ENCODE data around the gene NANS. TPM values are rescaled to one million over a fixed set of nuclear protein-coding genes. Genes with fewer than 3 reads are reported as not detected.
A peak's percentile ranks its signal among the peaks of the same experiment; 100 is the strongest.

The NANS gene
- polyA plus RNA-seq, 3 donors: 41.3 to 109 (median 95.9) TPM

DNA sequence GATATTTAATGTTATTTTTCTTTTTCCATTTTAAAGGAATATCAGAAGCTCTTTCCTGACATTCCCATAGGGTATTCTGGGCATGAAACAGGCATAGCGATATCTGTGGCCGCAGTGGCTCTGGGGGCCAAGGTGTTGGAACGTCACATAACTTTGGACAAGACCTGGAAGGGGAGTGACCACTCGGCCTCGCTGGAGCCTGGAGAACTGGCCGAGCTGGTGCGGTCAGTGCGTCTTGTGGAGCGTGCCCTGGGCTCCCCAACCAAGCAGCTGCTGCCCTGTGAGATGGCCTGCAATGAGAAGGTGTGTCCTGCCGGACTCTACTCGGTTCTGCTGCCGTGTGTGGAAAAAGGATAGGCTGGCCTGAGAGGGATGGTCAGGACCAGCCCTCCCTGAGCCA lies 24.2 kb downstream of the NANS start:
- Mint-ChIP-seq H3K4me3 (no peak overlapping the region), H3K4me1 (peaks cover 20% of the 10 kb centered on the region), H3K27ac (peak overlapping the region in 4 of 7 donors; percentile 31 to 50 (median 41)), H3K36me3 (peaks cover 79 to 91% of the 10 kb centered on the region in 2 donors), H3K9me3 (peaks cover 0 to 3% (median 0%) of the 10 kb centered on the region in 7 donors), H3K27me3 (ENCODE audit: low read depth in 3 of 3) (peaks cover 0 to 2% (median 0%) of the 10 kb centered on the region in 3 donors)
- no peak overlapping the region for H2AFZ ChIP-seq (ENCODE audit: insufficient read depth, low read depth, low read length, poor library complexity, severe bottlenecking)
- H3K36me3 ChIP-seq (replicated peaks in 1 of 2; ENCODE audit: control insufficient read depth in 1 of 2, insufficient read depth in 2 of 2, low read length in 2 of 2): peaks cover 81 to 92% of the 10 kb centered on the region in 2 donors
- no peak overlapping the region for H3K4me3 ChIP-seq (replicated peaks in 1 of 3; ENCODE audit: low read depth in 2 of 3, low read length in 3 of 3)
- H3K27ac ChIP-seq (ENCODE audit: low read depth in 1 of 2, low read length in 2 of 2): peak overlapping the region in 1 of 2 donors; percentile 31
- TF ChIP-seq, protein P1, sequence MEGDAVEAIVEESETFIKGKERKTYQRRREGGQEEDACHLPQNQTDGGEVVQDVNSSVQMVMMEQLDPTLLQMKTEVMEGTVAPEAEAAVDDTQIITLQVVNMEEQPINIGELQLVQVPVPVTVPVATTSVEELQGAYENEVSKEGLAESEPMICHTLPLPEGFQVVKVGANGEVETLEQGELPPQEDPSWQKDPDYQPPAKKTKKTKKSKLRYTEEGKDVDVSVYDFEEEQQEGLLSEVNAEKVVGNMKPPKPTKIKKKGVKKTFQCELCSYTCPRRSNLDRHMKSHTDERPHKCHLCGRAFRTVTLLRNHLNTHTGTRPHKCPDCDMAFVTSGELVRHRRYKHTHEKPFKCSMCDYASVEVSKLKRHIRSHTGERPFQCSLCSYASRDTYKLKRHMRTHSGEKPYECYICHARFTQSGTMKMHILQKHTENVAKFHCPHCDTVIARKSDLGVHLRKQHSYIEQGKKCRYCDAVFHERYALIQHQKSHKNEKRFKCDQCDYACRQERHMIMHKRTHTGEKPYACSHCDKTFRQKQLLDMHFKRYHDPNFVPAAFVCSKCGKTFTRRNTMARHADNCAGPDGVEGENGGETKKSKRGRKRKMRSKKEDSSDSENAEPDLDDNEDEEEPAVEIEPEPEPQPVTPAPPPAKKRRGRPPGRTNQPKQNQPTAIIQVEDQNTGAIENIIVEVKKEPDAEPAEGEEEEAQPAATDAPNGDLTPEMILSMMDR (IDR thresholded peaks at IDR 0.05): no peak
- peaks cover 63% of the 10 kb centered on the region for H4K20me1 ChIP-seq (ENCODE audit: insufficient read depth, low read length)
- no peaks in the 10 kb centered on the region for H3K9me3 ChIP-seq (replicated peaks in 1 of 2; ENCODE audit: control insufficient read depth in 1 of 2, insufficient read depth in 1 of 2, low read length in 2 of 2)
- no peak overlapping the region for H3K4me2 ChIP-seq (replicated peaks; ENCODE audit: extremely low read depth, low read length, poor library complexity, severe bottlenecking)
- DNase-seq: no peak
- no peaks in the 10 kb centered on the region for H3K27me3 ChIP-seq (ENCODE audit: control insufficient read depth in 2 of 2, insufficient read depth in 2 of 2, low read length in 2 of 2)
- intact Hi-C loops (cut with micrococcal nuclease): no loop called here
- WGBS (ENCODE audit: insufficient coverage): 96% methylated on average over 12 of the region's 12 CpGs
- no peak overlapping the region for H3K9ac ChIP-seq (ENCODE audit: insufficient read depth, low read length, poor library complexity, severe bottlenecking)
- peaks cover 24% of the 10 kb centered on the region for H3K79me2 ChIP-seq (ENCODE audit: insufficient read depth, low read length)
- peaks cover 0 to 5% of the 10 kb centered on the region in 2 donors for H3K4me1 ChIP-seq (ENCODE audit: control insufficient read depth in 1 of 2, insufficient read depth in 2 of 2, low read length in 2 of 2)

DNA sequence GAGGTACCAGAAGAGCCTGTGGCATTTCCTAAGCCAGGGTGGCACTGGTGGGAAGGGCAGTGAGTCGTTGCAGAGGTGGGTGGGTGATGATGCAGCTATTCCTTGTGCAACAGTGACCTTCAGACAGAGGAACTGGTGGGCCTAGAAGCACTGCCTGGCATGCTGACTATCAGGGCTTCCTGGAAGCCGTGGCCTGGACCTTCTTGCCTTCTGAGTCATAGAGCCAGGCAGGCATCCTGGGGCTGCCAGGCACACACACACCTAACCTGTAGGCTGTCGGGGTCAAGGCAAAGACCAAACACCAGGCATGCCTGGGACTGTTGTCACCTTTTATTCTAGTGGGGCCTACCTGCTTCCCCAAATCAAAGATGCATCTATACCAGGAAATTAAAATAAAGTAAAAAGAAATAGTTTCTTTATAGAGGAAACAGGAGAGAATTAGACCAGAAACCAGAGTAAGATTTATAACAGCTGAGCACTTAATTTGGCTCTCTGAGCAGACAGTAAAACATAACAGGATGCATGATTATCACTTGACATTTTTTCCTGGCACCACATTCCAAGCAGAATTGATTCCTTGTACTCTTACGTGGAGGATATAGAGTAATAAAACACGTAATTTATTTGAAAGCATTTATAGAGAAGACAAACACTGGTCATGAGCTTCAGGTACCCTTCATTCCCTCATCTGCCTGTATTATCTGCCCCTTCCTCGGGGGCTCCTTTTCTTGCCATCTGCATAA lies 25.1 kb downstream of the NANS start:
- Histone ChIP-seq H3K4me1 (ENCODE audit: control insufficient read depth in 1 of 2, insufficient read depth in 2 of 2, low read length in 2 of 2) (peaks cover 0 to 5% of the 10 kb centered on the region in 2 donors), H3K4me3 (replicated peaks in 1 of 3; ENCODE audit: low read depth in 2 of 3, low read length in 3 of 3) (no peak overlapping the region), H3K9ac (ENCODE audit: insufficient read depth, low read length, poor library complexity, severe bottlenecking) (no peak overlapping the region), H4K20me1 (ENCODE audit: insufficient read depth, low read length) (peaks cover 60% of the 10 kb centered on the region), H3K79me2 (ENCODE audit: insufficient read depth, low read length) (peaks cover 24% of the 10 kb centered on the region), H2AFZ (ENCODE audit: insufficient read depth, low read depth, low read length, poor library complexity, severe bottlenecking) (no peak overlapping the region), H3K9me3 (replicated peaks in 1 of 2; ENCODE audit: control insufficient read depth in 1 of 2, insufficient read depth in 1 of 2, low read length in 2 of 2) (no peaks in the 10 kb centered on the region), H3K27me3 (ENCODE audit: control insufficient read depth in 2 of 2, insufficient read depth in 2 of 2, low read length in 2 of 2) (no peaks in the 10 kb centered on the region), H3K4me2 (replicated peaks; ENCODE audit: extremely low read depth, low read length, poor library complexity, severe bottlenecking) (no peak overlapping the region), H3K36me3 (replicated peaks in 1 of 2; ENCODE audit: control insufficient read depth in 1 of 2, insufficient read depth in 2 of 2, low read length in 2 of 2) (peaks cover 89 to 99% of the 10 kb centered on the region in 2 donors), H3K27ac (ENCODE audit: low read depth in 1 of 2, low read length in 2 of 2) (peak overlapping the region in 1 of 2 donors; percentile 31)
- TF ChIP-seq, protein P1 (IDR thresholded peaks at IDR 0.05): no peak
- Mint-ChIP-seq H3K4me1 (peaks cover 20% of the 10 kb centered on the region), H3K27ac (peak overlapping the region in 4 of 7 donors; percentile 45 to 78 (median 62)), H3K27me3 (ENCODE audit: low read depth in 3 of 3) (peaks cover 0 to 2% (median 0%) of the 10 kb centered on the region in 3 donors), H3K36me3 (peaks cover 87 to 94% of the 10 kb centered on the region in 2 donors), H3K9me3 (peaks cover 0 to 3% (median 0%) of the 10 kb centered on the region in 7 donors), H3K4me3 (no peak overlapping the region)
- 0% methylated on average over 2 of the region's 6 CpGs for WGBS (ENCODE audit: insufficient coverage)
- intact Hi-C loops (cut with micrococcal nuclease): no loop called here
- peak in 1 of 3 donors; percentile 27 for DNase-seq

Measured in CD14-positive monocyte (primary cell).